Ovary (tissue), 10 donors: ENCODE measurements around the gene IKZF3. TPM values are rescaled to one million over a fixed set of nuclear protein-coding genes. Genes with fewer than 3 reads are reported as not detected.
"Not testable (repeated sequence)": the region's sequence is repeated elsewhere in the genome, so short reads cannot be mapped to it uniquely, and the experiment has no call there.

ENCODE experiments used
- DNase-seq, 5 donors: peaks; one replicate each; pipeline ENCODE4 v3.0.0-alpha.2; 2019 to 2020
- H3K27ac ChIP-seq, 2 donors: fragments of 200-600 bp; one replicate each; pipeline versions ENCODE4 v1.5.1 to v1.8.0; 2019 to 2022
- H3K27me3 ChIP-seq: fragments of 200-600 bp; one replicate; pipeline ENCODE4 v1.8.0; 2022
- H3K36me3 ChIP-seq: fragments of 200-600 bp; sonication (generic); one replicate; pipeline ENCODE4 v1.5.1; 2019
- H3K4me1 ChIP-seq: one replicate; pipeline ENCODE4 v1.8.1; 2013; ENCODE audit warnings: mild to moderate bottlenecking, moderate library complexity; ENCODE audit not compliant: insufficient read depth
- H3K4me3 ChIP-seq: fragments of 200-600 bp; sonication (generic); one replicate; pipeline ENCODE4 v1.5.1; 2017
- H3K9me3 ChIP-seq, 2 donors: fragments of 200-600 bp in 1 of 2; sonication (generic) in 1 of 2; one replicate each; pipeline versions ENCODE4 v1.5.1 to v1.8.1; 2013 to 2019; ENCODE audit warnings: mild to moderate bottlenecking in 1 of 2, moderate library complexity in 1 of 2
- EP300 ChIP-seq: sonication (generic); formaldehyde crosslinking; IDR thresholded peaks from one replicate; pipeline ENCODE4 v1.6.1; 2017; ENCODE audit warnings: antibody characterized with exemption
- POLR2A ChIP-seq: fragments of 450-650 bp; IDR thresholded peaks from one replicate; pipeline ENCODE4 v1.6.1; 2017; ENCODE audit warnings: antibody characterized with exemption, mild to moderate bottlenecking, moderate library complexity
- WGBS, 3 donors: extraction: QIAGEN DNeasy Blood & Tissue Kit in 1 of 3; methylation state at CpG; one replicate each; pipeline versions ENCODE4 v1.1.5 to v1.1.7; 2013 to 2017; 5-methylcytosine and 5-hydroxymethylcytosine counted together
- intact Hi-C, 4 donors: fragments of 100-400 bp; cut with DNase I; formaldehyde crosslinking; loops; one replicate each; pipeline versions ENCODE4 v1.11.0 to v1.15.1; 2022 to 2023
- long read RNA-seq, 3 donors: library from polyadenylated mRNA in 2 of 3; unstranded in 2 of 3; transcript quantifications; one replicate each; pipeline ENCODE4 v2.0.0 and lab custom pipeline, GENCODE V29; 2021 to 2026
- polyA plus RNA-seq, 2 donors: library from polyadenylated mRNA; stranded (reverse); fragments of 200-250 nt in 1 of 2; fragments of 350-450 nt in 1 of 2; fragmentation: Illumina TruSeq in 1 of 2; extraction: RNeasy Lipid Tissue Mini Kit (QIAGEN cat#74804) in 1 of 2; gene quantifications; one replicate each; pipeline ENCODE4 v1.2.3, GENCODE V29; 2013 to 2014
- total RNA-seq, 7 donors: library from RNA; depleted of rRNA in 2 of 7; stranded (reverse); fragments of >200 nt in 2 of 7; fragmentation: NEBNext Ultra II Directional in 3 of 7; extraction: Animal tissue kit (Norgen Biotek cat#: 25700) in 3 of 7; gene quantifications; one replicate each; pipeline versions ENCODE4 v1.1.0 to v1.2.4, GENCODE V29; 2016 to 2023
- TF ChIP-seq, protein P1 (sequence below), 3 donors: fragments of 450-650 bp in 2 of 3; fragments of 200-600 bp in 1 of 3; IDR thresholded peaks; one replicate each; pipeline versions ENCODE4 v1.5.1 to v1.8.0; 2016 to 2022; ENCODE audit warnings: antibody characterized with exemption in 3 of 3, mild to moderate bottlenecking in 1 of 3
- donor health status: DM: no; HTN: no; CAD: no; lungs with moderate emphysema.
- donor health status: DM: no; HTN: no; CAD: no.
- donor health status: Bipolar disorder and iron deficiency.
- donor health status: DM: yes; HTN: yes; CAD: no.
- donor health status: DM: no; HTN: no; CAD: no.
- donor health status: DM: yes; HTN: yes; CAD: no.

IKZF3 gene
- total RNA-seq, result under 1 TPM; 0.34 to 0.97 (median 0.62) TPM
- 1 to 10 TPM in 1 of 2 donors, under 1 TPM in 1; 0.16 to 2.6 TPM for polyA plus RNA-seq
- long read RNA-seq, donor 1, result 0 reads
- long read RNA-seq, donor 2, full-length matches to known transcripts, result 1 of 1 reads
- long read RNA-seq, donor 2, partial matches to known transcripts, result 0 of 1 reads
- long read RNA-seq, donor 2, other reads (novel, unspliced or antisense), result 0 of 1 reads
- long read RNA-seq, donor 3, result 0 reads

DNA sequence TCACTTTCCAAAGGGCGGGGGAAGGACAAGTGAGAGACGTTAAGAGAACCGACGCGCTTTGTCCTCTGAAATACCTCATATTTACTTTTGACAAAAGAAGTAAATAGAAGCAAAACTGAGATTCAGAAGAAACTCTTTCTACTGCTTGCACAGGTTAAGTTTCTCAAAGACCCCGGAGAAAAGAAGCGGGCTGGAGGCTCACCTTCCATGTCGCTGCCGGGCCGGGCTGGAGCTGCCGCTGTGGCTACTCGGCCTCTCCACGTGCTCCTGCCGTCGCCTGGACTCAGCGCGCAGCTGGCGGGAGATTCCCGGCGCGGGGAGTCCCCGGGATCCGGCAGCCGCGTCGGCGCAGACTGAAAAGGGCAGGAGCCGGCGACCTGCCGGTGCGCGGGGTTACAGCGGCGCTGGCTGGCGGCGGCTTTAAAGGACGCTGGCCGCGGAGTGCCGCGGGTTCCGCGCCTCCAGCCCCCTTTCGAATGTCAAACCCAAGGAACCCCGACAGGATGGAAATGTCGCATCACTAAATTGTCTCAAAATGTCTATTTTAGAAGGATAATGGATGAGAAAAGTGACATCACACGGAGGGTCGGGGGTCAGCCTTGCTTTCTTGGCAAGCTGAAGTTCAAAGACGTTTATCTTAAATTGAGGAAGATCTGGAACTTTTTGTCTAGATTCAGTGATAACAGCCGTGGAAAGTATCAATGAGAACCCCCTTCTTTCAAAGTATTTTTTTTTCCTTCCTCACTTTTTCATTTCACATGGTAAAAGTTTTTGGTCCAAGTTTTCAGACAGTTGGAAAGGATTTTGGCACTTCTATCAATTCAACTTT lies at the start of gene IKZF3:
TSS of gene IKZF3 (minus strand) at position 395 of the 829 bp plus-strand sequence. CDS start at position 209, 186 bp downstream.
- peak in 1 of 5 donors; percentile 40 for DNase-seq
- TF ChIP-seq EP300 (no peak), POLR2A (no peak)
- TF ChIP-seq, protein P1, sequence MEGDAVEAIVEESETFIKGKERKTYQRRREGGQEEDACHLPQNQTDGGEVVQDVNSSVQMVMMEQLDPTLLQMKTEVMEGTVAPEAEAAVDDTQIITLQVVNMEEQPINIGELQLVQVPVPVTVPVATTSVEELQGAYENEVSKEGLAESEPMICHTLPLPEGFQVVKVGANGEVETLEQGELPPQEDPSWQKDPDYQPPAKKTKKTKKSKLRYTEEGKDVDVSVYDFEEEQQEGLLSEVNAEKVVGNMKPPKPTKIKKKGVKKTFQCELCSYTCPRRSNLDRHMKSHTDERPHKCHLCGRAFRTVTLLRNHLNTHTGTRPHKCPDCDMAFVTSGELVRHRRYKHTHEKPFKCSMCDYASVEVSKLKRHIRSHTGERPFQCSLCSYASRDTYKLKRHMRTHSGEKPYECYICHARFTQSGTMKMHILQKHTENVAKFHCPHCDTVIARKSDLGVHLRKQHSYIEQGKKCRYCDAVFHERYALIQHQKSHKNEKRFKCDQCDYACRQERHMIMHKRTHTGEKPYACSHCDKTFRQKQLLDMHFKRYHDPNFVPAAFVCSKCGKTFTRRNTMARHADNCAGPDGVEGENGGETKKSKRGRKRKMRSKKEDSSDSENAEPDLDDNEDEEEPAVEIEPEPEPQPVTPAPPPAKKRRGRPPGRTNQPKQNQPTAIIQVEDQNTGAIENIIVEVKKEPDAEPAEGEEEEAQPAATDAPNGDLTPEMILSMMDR (IDR thresholded peaks at IDR 0.05), result no peak
- peaks cover 2% of the 10 kb centered on the region for H3K27me3 ChIP-seq

DNA sequence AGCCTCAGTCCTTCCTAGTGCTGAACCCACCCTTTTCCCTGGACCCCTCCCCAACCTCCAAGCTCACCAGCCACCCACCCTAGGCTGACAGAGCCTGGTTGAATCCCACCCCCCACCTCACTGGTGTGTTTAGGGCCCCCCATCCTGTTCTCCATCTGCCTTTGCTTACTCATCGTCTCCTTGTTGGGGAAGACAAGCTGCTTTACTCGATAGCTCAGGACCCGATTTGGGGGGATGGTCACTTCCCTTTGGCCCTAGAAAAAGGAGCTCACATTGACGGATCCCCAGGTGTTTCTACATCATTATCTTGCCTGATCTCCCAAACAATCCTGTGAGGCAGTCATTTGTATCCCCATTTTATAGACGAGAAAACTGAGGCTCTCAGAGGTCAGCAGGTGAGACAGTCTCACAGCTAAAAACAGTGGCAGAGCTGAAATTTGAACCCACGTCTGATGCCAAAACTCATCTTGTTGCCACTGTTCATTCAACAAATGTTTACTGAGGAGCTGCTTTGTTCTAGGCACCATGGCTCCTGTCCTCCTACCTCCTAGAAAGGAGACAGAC lies 44.8 kb upstream of the IKZF3 start:
- no peaks in the 10 kb centered on the region for H3K4me1 ChIP-seq
- whole genome bisulfite sequencing, 3 donors, result 86 to 94% (median 89%) methylated on average over 6 of the region's 6 CpGs
- no peaks in the 10 kb centered on the region for H3K27me3 ChIP-seq
- no peaks in the 10 kb centered on the region for H3K36me3 ChIP-seq
- no peak overlapping the region for H3K4me3 ChIP-seq
- intact Hi-C loops, result no loop called here
- no peak overlapping the region for H3K27ac ChIP-seq
- no peaks in the 10 kb centered on the region for H3K9me3 ChIP-seq
- TF ChIP-seq, protein P1 (IDR thresholded peaks at IDR 0.05), result no peak
- no peak for TF ChIP-seq POLR2A
- no peak for TF ChIP-seq EP300
- no peak for DNase-seq

More for the DNA sequence above, at the start of gene IKZF3:
- H3K27ac ChIP-seq, result no peak within 1 kb of the TSS
- H3K4me1 ChIP-seq, result no peaks in the 10 kb centered on the region
- peaks cover 0 to 22% of the 10 kb centered on the region in 2 donors for H3K9me3 ChIP-seq
- H3K36me3 ChIP-seq, result no peaks in the 10 kb centered on the region
- no peak within 1 kb of the TSS for H3K4me3 ChIP-seq
- intact Hi-C loops, result no loop called here
- 4 to 5% (median 5%) methylated on average over 50 of the region's 50 CpGs for WGBS, 3 donors

DNA sequence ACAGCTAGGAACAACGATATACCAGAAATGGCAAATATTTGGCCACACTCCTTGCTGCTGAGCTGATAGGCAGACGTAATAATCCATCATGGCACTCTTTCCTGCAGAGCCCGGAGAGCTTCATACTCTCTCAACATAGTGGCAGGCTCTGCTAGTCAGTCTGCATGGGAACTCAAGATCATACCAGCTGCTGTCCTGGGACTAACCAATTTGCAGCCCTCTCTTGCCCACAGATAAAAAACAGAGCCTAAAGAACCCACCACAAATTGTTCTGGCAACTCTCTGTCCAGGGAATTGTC lies 40.8 kb upstream of the IKZF3 start:
- no peak for DNase-seq
- TF ChIP-seq, protein P1 (IDR thresholded peaks at IDR 0.05), result no peak
- TF ChIP-seq POLR2A (no peak), EP300 (no peak)
- Histone ChIP-seq H3K36me3 (no peaks in the 10 kb centered on the region), H3K9me3 (no peaks in the 10 kb centered on the region), H3K27me3 (no peaks in the 10 kb centered on the region), H3K27ac (no peak overlapping the region), H3K4me3 (no peak overlapping the region), H3K4me1 (no peaks in the 10 kb centered on the region)
- intact Hi-C loops, result no loop called here
- 73 to 80% (median 76%) methylated on average over 3 of the region's 3 CpGs for WGBS, 3 donors

DNA sequence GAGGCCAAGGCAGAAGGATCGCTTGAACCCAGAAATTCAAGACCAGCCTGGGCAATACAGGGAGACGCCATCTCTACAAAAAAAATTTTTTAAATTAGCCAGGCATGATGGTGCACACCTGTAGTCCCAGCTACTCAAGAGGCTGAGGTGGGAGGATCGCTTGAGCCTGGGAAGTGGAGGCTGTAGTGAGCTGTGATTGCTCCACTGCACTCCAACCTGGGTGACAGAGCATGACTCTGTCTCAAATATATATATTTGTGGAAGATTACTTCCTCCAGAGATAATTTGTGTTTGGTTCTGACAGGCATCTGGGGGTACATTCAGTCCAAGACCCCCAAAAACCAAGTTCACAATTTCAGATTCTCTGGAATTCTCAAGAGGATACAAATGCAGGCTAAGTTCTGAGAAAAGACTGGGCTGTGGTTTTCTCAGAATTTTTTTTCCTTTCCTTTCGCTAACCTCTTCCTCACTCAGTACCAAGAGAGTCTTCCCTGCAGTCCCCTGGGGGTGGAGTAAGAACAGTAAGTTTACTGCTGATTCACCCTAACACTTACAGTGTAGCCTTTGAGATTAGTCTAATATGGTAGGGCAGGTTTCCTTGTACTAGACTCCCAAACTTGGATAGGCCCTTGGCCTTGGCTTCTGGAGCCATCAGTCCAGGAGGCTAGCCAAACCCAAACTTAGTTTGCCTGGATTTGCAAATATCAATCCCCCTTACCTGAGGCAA lies 39.2 kb upstream of the IKZF3 start:
- Histone ChIP-seq H3K9me3 (no peaks in the 10 kb centered on the region), H3K27ac (no peak overlapping the region), H3K36me3 (no peaks in the 10 kb centered on the region), H3K27me3 (no peaks in the 10 kb centered on the region), H3K4me3 (no peak overlapping the region), H3K4me1 (no peaks in the 10 kb centered on the region)
- TF ChIP-seq, protein P1 (IDR thresholded peaks at IDR 0.05), result no peak
- TF ChIP-seq EP300 (no peak), POLR2A (no peak)
- 93 to 96% (median 96%) methylated on average over 4 of the region's 4 CpGs for WGBS, 3 donors
- no peak for DNase-seq
- intact Hi-C loops, result no loop called here

DNA sequence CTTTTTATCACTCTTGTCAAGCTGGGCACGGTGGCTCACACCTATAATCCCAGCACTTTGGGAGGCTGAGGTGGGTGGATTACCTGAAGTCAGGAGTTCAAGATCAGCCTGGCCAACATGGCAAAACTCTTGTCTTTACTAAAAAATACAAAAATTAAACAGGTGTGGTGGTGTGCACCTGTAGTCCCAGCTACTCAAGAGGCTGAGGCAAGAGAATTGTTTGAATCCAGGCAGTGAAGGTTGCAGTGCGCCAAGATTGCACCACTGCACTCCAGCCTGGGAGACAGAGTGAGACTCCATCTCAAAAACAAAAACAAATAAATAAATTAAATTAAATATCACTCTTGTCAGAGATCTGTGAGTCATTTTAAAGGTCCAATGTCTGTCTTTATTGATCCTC lies 37.9 kb upstream of the IKZF3 start:
- H3K27me3 ChIP-seq, H3K4me1 ChIP-seq, H3K36me3 ChIP-seq, H3K4me3 ChIP-seq, H3K9me3 ChIP-seq, H3K27ac ChIP-seq, intact Hi-C loops, DNase-seq: not testable (repeated sequence)
- WGBS, 3 donors, result 90 to 93% (median 92%) methylated on average over 2 of the region's 2 CpGs
